ENCODE measurements around the gene TOR1AIP2. TPM values are rescaled to one million over a fixed set of nuclear protein-coding genes. Genes with fewer than 3 reads are reported as not detected.

TOR1AIP2 gene
- total RNA-seq, 1 donor from 2014 or later, result 64.2 TPM

GRCh38 chr1:179910934-179911333, 33.3 kb upstream of the TOR1AIP2 start:
- no peak overlapping the region for H3K4me3 ChIP-seq (ENCODE audit: low read depth, low read length)
- DNase-seq (ENCODE audit: low read depth), result no peak
- H3K27me3 ChIP-seq (ENCODE audit: control insufficient read depth, insufficient read depth, low read length), result no peaks in the 10 kb centered on the region
- peaks cover 3% of the 10 kb centered on the region for H3K36me3 ChIP-seq (ENCODE audit: control insufficient read depth, insufficient read depth, low read length)
- no peak for FAIRE-seq
- no peak for TF ChIP-seq CTCF (IDR thresholded peaks at IDR 0.05; ENCODE audit: insufficient read depth, low read length, severe bottlenecking)

- TF ChIP-seq CTCF (IDR thresholded peaks at IDR 0.05; ENCODE audit: insufficient read depth, low read length, severe bottlenecking), result no peak
- Histone ChIP-seq H3K27me3 (ENCODE audit: control insufficient read depth, insufficient read depth, low read length) (no peaks in the 10 kb centered on the region), H3K36me3 (ENCODE audit: control insufficient read depth, insufficient read depth, low read length) (peaks cover 3% of the 10 kb centered on the region), H3K4me3 (ENCODE audit: low read depth, low read length) (no peak overlapping the region)
- DNase-seq (ENCODE audit: low read depth) (no peak), FAIRE-seq (no peak)
Measured at GRCh38 chr1:179889589-179889988, 12.0 kb upstream of the TOR1AIP2 start.

GRCh38 chr1:179888071-179888470, 10.5 kb upstream of the TOR1AIP2 start:
- no peak for TF ChIP-seq CTCF (IDR thresholded peaks at IDR 0.05; ENCODE audit: insufficient read depth, low read length, severe bottlenecking)
- FAIRE-seq (no peak), DNase-seq (ENCODE audit: low read depth) (no peak)
- Histone ChIP-seq H3K36me3 (ENCODE audit: control insufficient read depth, insufficient read depth, low read length) (peaks cover 3% of the 10 kb centered on the region), H3K4me3 (ENCODE audit: low read depth, low read length) (no peak overlapping the region), H3K27me3 (ENCODE audit: control insufficient read depth, insufficient read depth, low read length) (no peaks in the 10 kb centered on the region)

- peak overlapping the region; percentile 53 for H3K4me3 ChIP-seq (ENCODE audit: low read depth, low read length)
- FAIRE-seq, result no peak
- peak; percentile 99 for DNase-seq (ENCODE audit: low read depth)
- peaks cover 3% of the 10 kb centered on the region for H3K36me3 ChIP-seq (ENCODE audit: control insufficient read depth, insufficient read depth, low read length)
- no peak for TF ChIP-seq CTCF (IDR thresholded peaks at IDR 0.05; ENCODE audit: insufficient read depth, low read length, severe bottlenecking)
- H3K27me3 ChIP-seq (ENCODE audit: control insufficient read depth, insufficient read depth, low read length), result no peaks in the 10 kb centered on the region
Measured at GRCh38 chr1:179883745-179884138, 6.1 kb upstream of the TOR1AIP2 start.

- Histone ChIP-seq H3K27me3 (ENCODE audit: control insufficient read depth, insufficient read depth, low read length) (no peaks in the 10 kb centered on the region), H3K4me3 (ENCODE audit: low read depth, low read length) (peak overlapping the region; percentile 53), H3K36me3 (ENCODE audit: control insufficient read depth, insufficient read depth, low read length) (peaks cover 3% of the 10 kb centered on the region)
- FAIRE-seq (no peak), DNase-seq (ENCODE audit: low read depth) (no peak)
- TF ChIP-seq CTCF (IDR thresholded peaks at IDR 0.05; ENCODE audit: insufficient read depth, low read length, severe bottlenecking), result no peak
Measured at GRCh38 chr1:179883040-179883744, 5.6 kb upstream of the TOR1AIP2 start.
